PFSK-1 (cell line): ENCODE results near the gene MKI67.

Source experiments
- FOXP2 ChIP-seq: optimal IDR thresholded peaks from 2 replicates; pipeline ENCODE3; 2011; ENCODE audit warnings: borderline replicate concordance, control low read depth, inconsistent platforms; ENCODE audit not compliant: insufficient read depth; ENCODE audit errors: extremely low read length, extremely low read depth
- POLR2AphosphoS5 ChIP-seq: IDR thresholded peaks from 2 replicates; pipeline ENCODE4 v1.6.1; 2012; ENCODE audit warnings: low read depth, mild to moderate bottlenecking, control low read depth, low read length, moderate library complexity
- REST ChIP-seq, 2 experiments: IDR thresholded peaks; 2 replicates each; pipeline versions ENCODE4 v1.6.1 to v1.8.0; 2011 to 2012; ENCODE audit warnings: low read depth in 2 of 2, low read length in 2 of 2, control low read depth in 1 of 2, inconsistent platforms in 1 of 2, mild to moderate bottlenecking in 1 of 2, moderate library complexity in 1 of 2; ENCODE audit not compliant: insufficient read depth in 1 of 2
- SIN3A ChIP-seq: IDR thresholded peaks from 2 replicates; pipeline ENCODE4 v1.6.1; 2012; ENCODE audit warnings: mild to moderate bottlenecking, low read length, moderate library complexity, borderline replicate concordance; ENCODE audit not compliant: insufficient read depth
- TAF1 ChIP-seq: IDR thresholded peaks from 2 replicates; pipeline ENCODE4 v1.6.1; 2012; ENCODE audit warnings: low read length, control low read depth, borderline replicate concordance; ENCODE audit not compliant: insufficient read depth

The MKI67 gene

GRCh38 chr10:128077155-128077875 is 48.9 kb downstream of the MKI67 start:
- TF ChIP-seq TAF1 (no peak), REST (IDR thresholded peaks at IDR 0.05; ENCODE audit: insufficient read depth in 1 of 2, low read depth in 2 of 2, low read length in 2 of 2) (no peak), POLR2AphosphoS5 (no peak)

GRCh38 chr10:128074589-128074988 is 51.6 kb downstream of the MKI67 start:
- no peak for TF ChIP-seq POLR2AphosphoS5
- no peak for TF ChIP-seq FOXP2
- no peak for TF ChIP-seq SIN3A
- no peak for TF ChIP-seq REST (IDR thresholded peaks at IDR 0.05; ENCODE audit: insufficient read depth in 1 of 2, low read depth in 2 of 2, low read length in 2 of 2)
- TF ChIP-seq TAF1: no peak

- TF ChIP-seq TAF1 (no peak), FOXP2 (no peak), SIN3A (no peak), POLR2AphosphoS5 (no peak), REST (IDR thresholded peaks at IDR 0.05; ENCODE audit: insufficient read depth in 1 of 2, low read depth in 2 of 2, low read length in 2 of 2) (no peak)
These were observed 52.3 kb downstream of the MKI67 start for GRCh38 chr10:128073890-128074289.

GRCh38 chr10:128072941-128073645 is 53.1 kb downstream of the MKI67 start:
- no peak for TF ChIP-seq POLR2AphosphoS5
- TF ChIP-seq FOXP2: no peak
- TF ChIP-seq REST (IDR thresholded peaks at IDR 0.05; ENCODE audit: insufficient read depth in 1 of 2, low read depth in 2 of 2, low read length in 2 of 2): no peak
- no peak for TF ChIP-seq SIN3A
- TF ChIP-seq TAF1: no peak
